SK-N-SH (cell line): ENCODE results near the gene SDR42E1. TPM values are rescaled to one million over a fixed set of nuclear protein-coding genes. Genes with fewer than 3 reads are reported as not detected.

Experiments used
- CTCF ChIA-PET: fragments of 300-600, 350-600 bp; formaldehyde crosslinking; extraction: SDS; loops from one replicate; lab custom pipeline; 2021; lab: Yijun Ruan, JAX
- POLR2A ChIA-PET: fragments of 350-600 bp; sonication (Branson Sonifier 250); formaldehyde crosslinking; extraction: SDS; loops from one replicate; lab custom pipeline; 2020; ENCODE audit warnings: antibody characterized with exemption, inconsistent platforms; lab: Yijun Ruan, JAX
- DNase-seq: peaks from one replicate; pipeline ENCODE4 v3.0.0; 2012
- H2AFZ ChIP-seq: fragments of 200-600 bp; sonication (generic); 2 replicates; pipeline ENCODE4 v1.8.1; 2016; ENCODE audit warnings: antibody characterized with exemption, mild to moderate bottlenecking, low read depth
- H3F3A ChIP-seq: fragments of 200-600 bp; sonication (generic); replicated peaks from 2 replicates; pipeline ENCODE3; 2016; ENCODE audit warnings: antibody characterized with exemption, mild to moderate bottlenecking; ENCODE audit not compliant: insufficient read depth
- H3K27ac ChIP-seq, 2 experiments: fragments of 200-500 bp in 1 of 2; fragments of 200-600 bp in 1 of 2; sonication (Bioruptor generic) in 1 of 2; sonication (generic), shearing (Covaris generic) in 1 of 2; 2 replicates each; pipeline versions ENCODE4 v1.5.1 to v1.6.1; 2014 to 2016; ENCODE audit warnings: low read depth in 2 of 2, inconsistent platforms in 1 of 2, low read length in 1 of 2, mild to moderate bottlenecking in 1 of 2, mixed read lengths in 1 of 2
- H3K27me3 ChIP-seq: fragments of 200-600 bp; sonication (generic), shearing (Covaris generic); 2 replicates; pipeline ENCODE4 v1.6.1; 2016; ENCODE audit warnings: mixed run types; ENCODE audit not compliant: insufficient read depth
- H3K36me3 ChIP-seq, 2 experiments: fragments of 200-500 bp in 1 of 2; fragments of 200-600 bp in 1 of 2; sonication (Bioruptor generic) in 1 of 2; sonication (generic) in 1 of 2; replicated peaks in 1 of 2; 2 replicates each; pipeline versions ENCODE3 to v1.5.1; 2014 to 2016; ENCODE audit warnings: low read length in 1 of 2, mild to moderate bottlenecking in 1 of 2; ENCODE audit not compliant: insufficient read depth in 2 of 2, control insufficient read depth in 1 of 2
- H3K4me1 ChIP-seq, 2 experiments: fragments of 200-500 bp in 1 of 2; fragments of 200-600 bp in 1 of 2; sonication (Bioruptor generic) in 1 of 2; sonication (generic), shearing (Covaris generic) in 1 of 2; 2 replicates each; pipeline versions ENCODE4 v1.5.1 to v1.6.1; 2014 to 2016; ENCODE audit warnings: low read depth in 1 of 2, low read length in 1 of 2, mixed run types in 1 of 2; ENCODE audit not compliant: insufficient read depth in 2 of 2, control insufficient read depth in 1 of 2
- H3K4me2 ChIP-seq: fragments of 200-600 bp; sonication (generic), shearing (Covaris generic); 2 replicates; pipeline ENCODE4 v1.6.1; 2017; ENCODE audit warnings: mixed run types
- H3K4me3 ChIP-seq, 2 experiments: fragments of 200-500 bp in 1 of 2; fragments of 200-600 bp in 1 of 2; sonication (Bioruptor generic) in 1 of 2; sonication (generic), shearing (Covaris generic) in 1 of 2; 2 replicates each; pipeline versions ENCODE4 v1.5.1 to v1.8.1; 2014 to 2016; ENCODE audit warnings: low read depth in 2 of 2, inconsistent platforms in 1 of 2, low read length in 1 of 2, mild to moderate bottlenecking in 1 of 2, mixed read lengths in 1 of 2, moderate library complexity in 1 of 2
- H3K79me2 ChIP-seq: fragments of 200-600 bp; sonication (generic); 2 replicates; pipeline ENCODE4 v1.8.1; 2017; ENCODE audit warnings: mild to moderate bottlenecking; ENCODE audit not compliant: insufficient read depth
- H3K9ac ChIP-seq: fragments of 200-600 bp; sonication (generic); 2 replicates; pipeline ENCODE4 v1.6.1; 2017; ENCODE audit warnings: mixed run types
- H3K9me2 ChIP-seq: fragments of 200-600 bp; sonication (generic); 2 replicates; pipeline ENCODE4 v1.6.1; 2017; ENCODE audit warnings: mixed run types
- H3K9me3 ChIP-seq: fragments of 200-600 bp; sonication (generic); 2 replicates; pipeline ENCODE4 v1.6.1; 2017; ENCODE audit warnings: mixed run types, mild to moderate bottlenecking, moderate library complexity
- H4K20me1 ChIP-seq: fragments of 200-600 bp; sonication (generic); 2 replicates; pipeline ENCODE4 v1.6.1; 2017; ENCODE audit warnings: mild to moderate bottlenecking, mixed run types; ENCODE audit not compliant: insufficient read depth
- EP300 ChIP-seq, 2 experiments: IDR thresholded peaks; 2 replicates each; pipeline versions ENCODE4 v1.4.0 to v1.6.1; 2012; ENCODE audit warnings: borderline replicate concordance in 1 of 2, low read depth in 1 of 2, low read length in 1 of 2
- EZH2phosphoT487 ChIP-seq: fragments of 200-600 bp; sonication (generic); IDR thresholded peaks from 2 replicates; pipeline ENCODE4 v1.6.1; 2017; ENCODE audit warnings: low read depth, mixed run types, mild to moderate bottlenecking, antibody characterized with exemption, moderate library complexity, borderline replicate concordance
- FOSL2 ChIP-seq: IDR thresholded peaks from 2 replicates; pipeline ENCODE4 v1.4.0; 2012; ENCODE audit warnings: low read depth, mild to moderate bottlenecking, moderate library complexity, borderline replicate concordance
- GABPA ChIP-seq: IDR thresholded peaks from 2 replicates; pipeline ENCODE4 v1.4.0; 2012; ENCODE audit warnings: low read depth, mild to moderate bottlenecking
- JUND ChIP-seq: IDR thresholded peaks from 2 replicates; pipeline ENCODE4 v1.4.0; 2012
- MEF2A ChIP-seq: IDR thresholded peaks from 2 replicates; pipeline ENCODE4 v1.4.0; 2012; ENCODE audit warnings: low read depth, borderline replicate concordance
- MXI1 ChIP-seq: IDR thresholded peaks from 2 replicates; pipeline ENCODE4 v1.6.1; 2012; ENCODE audit warnings: mild to moderate bottlenecking, low read depth, low read length, improper control_type of control experiment
- NRF1 ChIP-seq: IDR thresholded peaks from 2 replicates; pipeline ENCODE4 v1.6.1; 2012; ENCODE audit warnings: low read depth, mild to moderate bottlenecking, low read length
- POLR2AphosphoS5 ChIP-seq: IDR thresholded peaks from 2 replicates; pipeline ENCODE4 v1.6.1; 2012; ENCODE audit warnings: low read depth, low read length
- RAD21 ChIP-seq: IDR thresholded peaks from 2 replicates; pipeline ENCODE4 v1.6.1; 2012; ENCODE audit warnings: mild to moderate bottlenecking, low read length
- RCOR1 ChIP-seq: fragments of 150-350 bp; IDR thresholded peaks from 2 replicates; pipeline ENCODE4 v1.6.1; 2017; ENCODE audit warnings: antibody characterized with exemption, low read length
- SIN3A ChIP-seq: IDR thresholded peaks from 2 replicates; pipeline ENCODE4 v1.6.1; 2012; ENCODE audit warnings: low read depth, mild to moderate bottlenecking, low read length, moderate library complexity, borderline replicate concordance
- TCF12 ChIP-seq: IDR thresholded peaks from 2 replicates; pipeline ENCODE4 v1.4.0; 2012
- TEAD4 ChIP-seq: IDR thresholded peaks from 2 replicates; pipeline ENCODE4 v1.4.0; 2012; ENCODE audit warnings: mild to moderate bottlenecking, borderline replicate concordance; ENCODE audit not compliant: insufficient read depth
- WGBS: methylation state at CpG from one replicate; pipeline ENCODE4 v1.1.6; 2017; ENCODE audit warnings: low lambda C conversion rate; 5-methylcytosine and 5-hydroxymethylcytosine counted together
- polyA plus RNA-seq, 3 experiments: library from polyadenylated mRNA; depleted of rRNA; stranded (reverse); fragments of >200 nt; gene quantifications; 2 replicates each; pipeline ENCODE4 v1.2.3, GENCODE V29; 2012
- TF ChIP-seq, protein P1 (sequence below): IDR thresholded peaks from 2 replicates; pipeline ENCODE4; 2012
- TF ChIP-seq, protein P2 (sequence below): IDR thresholded peaks from 2 replicates; pipeline ENCODE4 v1.4.0; 2012; ENCODE audit warnings: low read depth, borderline replicate concordance
- TF ChIP-seq, protein P3 (sequence below): IDR thresholded peaks from 2 replicates; pipeline ENCODE4 v1.4.0; 2012; ENCODE audit warnings: low read depth

Gene SDR42E1
- polyA plus RNA-seq, 1 of the 3 experiments (the other 2 are of a cell fraction), result not detected

DNA sequence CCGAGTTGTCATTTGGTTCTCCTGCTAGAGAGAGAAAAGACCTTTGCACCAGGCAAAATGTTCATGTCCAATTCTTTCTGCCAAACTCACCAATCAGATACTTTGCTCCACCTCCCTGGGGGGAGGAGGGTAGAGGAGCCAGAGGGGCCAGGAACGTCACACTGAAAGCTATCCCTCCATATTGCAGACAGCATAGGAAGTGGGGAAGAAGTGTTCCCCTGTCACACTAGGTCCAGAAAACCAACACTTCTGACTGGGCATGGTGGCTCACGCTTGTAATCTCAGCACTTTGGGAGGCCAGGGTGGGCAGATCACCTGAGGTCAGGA is 33.3 kb upstream of the SDR42E1 start:
- no peak for DNase-seq
- Histone ChIP-seq H3K9me2 (no peaks in the 10 kb centered on the region), H2AFZ (no peak overlapping the region; the same call in 1 of the 2 replicates), H3K9ac (no peak overlapping the region), H3K4me3 (no peak overlapping the region), H3K9me3 (no peaks in the 10 kb centered on the region), H3K27me3 (peaks cover 28% of the 10 kb centered on the region; the same call in 1 of the 2 replicates), H4K20me1 (no peaks in the 10 kb centered on the region), H3K4me2 (0 out of 2 replicates have a peak overlapping the region, but pooled peaks have one; percentile 2), H3F3A (no peaks in the 10 kb centered on the region), H3K79me2 (no peaks in the 10 kb centered on the region), H3K27ac (no peak overlapping the region), H3K36me3 (no peaks in the 10 kb centered on the region), H3K4me1 (peaks cover 0 to 6% of the 10 kb centered on the region in 2 experiments; a peak in 1 of 4 replicates)
- no peak for TF ChIP-seq SIN3A
- TF ChIP-seq GABPA, result peak; percentile 45
- ChIA-PET POLR2A (no interaction called here), CTCF (interaction anchor here (0.8 kb wide), 1 partner anchor 8 kb away, joined by 3 read pairs; no protein-coding TSS in a partner anchor)
- WGBS, result 17% methylated on average over 3 of the region's 3 CpGs

DNA sequence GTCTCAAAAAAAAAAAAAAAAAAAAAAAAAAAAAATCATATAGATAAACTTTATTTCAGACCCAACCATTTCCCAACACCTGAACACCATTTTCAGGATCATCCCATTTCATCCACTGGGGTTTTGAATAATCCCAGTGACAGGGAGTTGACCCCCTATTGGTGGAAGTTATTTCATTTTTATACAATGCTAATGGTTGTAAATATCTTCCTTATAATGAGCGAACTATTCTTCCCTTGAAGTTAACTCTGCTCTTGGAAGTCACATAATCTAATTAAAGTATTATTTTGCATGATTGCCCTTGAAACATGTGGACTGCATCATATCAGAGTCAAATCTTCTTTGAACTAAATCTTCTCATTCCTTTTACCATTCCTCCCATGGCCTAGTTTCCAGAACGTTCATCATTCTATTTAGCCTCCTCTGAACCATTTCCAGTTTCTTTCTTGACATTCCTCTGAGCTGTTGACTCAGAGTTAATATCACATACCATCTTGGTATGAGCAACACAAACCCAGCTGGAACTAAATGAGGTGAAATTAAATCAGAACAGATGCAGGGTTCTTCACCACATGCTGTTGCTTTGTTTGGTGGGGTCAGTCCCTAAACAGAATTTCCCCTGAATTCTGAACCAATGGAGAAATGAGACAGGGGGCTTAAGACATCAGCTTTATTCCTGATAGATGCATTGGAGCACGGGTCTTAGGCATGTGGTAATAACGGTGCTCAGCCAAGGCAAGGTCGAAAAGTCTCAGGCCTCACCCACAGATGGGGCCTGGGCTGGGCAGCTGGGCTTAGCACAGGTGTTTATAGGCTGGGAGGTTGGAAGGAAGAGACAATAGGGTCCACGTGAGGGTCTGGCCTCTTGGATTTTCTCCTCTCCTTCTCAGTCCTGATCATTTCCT is 32.7 kb upstream of the SDR42E1 start:
- CTCF ChIA-PET, result interaction anchor here (1.0 kb wide), 1 partner anchor 29 kb away, joined by 3 read pairs; no protein-coding TSS in a partner anchor
- H3F3A ChIP-seq, result no peaks in the 10 kb centered on the region
- no peak for DNase-seq
- POLR2A ChIA-PET, result no interaction called here
- no peaks in the 10 kb centered on the region for H3K9me3 ChIP-seq
- H3K36me3 ChIP-seq, result no peaks in the 10 kb centered on the region
- H3K4me1 ChIP-seq, result peaks cover 0 to 6% of the 10 kb centered on the region in 2 experiments; a peak in 1 of 4 replicates
- 0 out of 2 replicates have a peak overlapping the region, but pooled peaks have one; percentile 2 for H3K4me2 ChIP-seq
- WGBS, result 22% methylated on average over 6 of the region's 6 CpGs
- no peak for TF ChIP-seq MXI1
- TF ChIP-seq NRF1, result no peak
- TF ChIP-seq, protein P1, sequence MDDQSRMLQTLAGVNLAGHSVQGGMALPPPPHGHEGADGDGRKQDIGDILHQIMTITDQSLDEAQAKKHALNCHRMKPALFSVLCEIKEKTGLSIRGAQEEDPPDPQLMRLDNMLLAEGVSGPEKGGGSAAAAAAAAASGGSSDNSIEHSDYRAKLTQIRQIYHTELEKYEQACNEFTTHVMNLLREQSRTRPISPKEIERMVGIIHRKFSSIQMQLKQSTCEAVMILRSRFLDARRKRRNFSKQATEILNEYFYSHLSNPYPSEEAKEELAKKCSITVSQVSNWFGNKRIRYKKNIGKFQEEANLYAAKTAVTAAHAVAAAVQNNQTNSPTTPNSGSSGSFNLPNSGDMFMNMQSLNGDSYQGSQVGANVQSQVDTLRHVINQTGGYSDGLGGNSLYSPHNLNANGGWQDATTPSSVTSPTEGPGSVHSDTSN, result peak; percentile 62
- TF ChIP-seq FOSL2, result peak; percentile 64; the same call in 1 of the 2 replicates
- TF ChIP-seq RCOR1, result no peak
- TF ChIP-seq, protein P2, sequence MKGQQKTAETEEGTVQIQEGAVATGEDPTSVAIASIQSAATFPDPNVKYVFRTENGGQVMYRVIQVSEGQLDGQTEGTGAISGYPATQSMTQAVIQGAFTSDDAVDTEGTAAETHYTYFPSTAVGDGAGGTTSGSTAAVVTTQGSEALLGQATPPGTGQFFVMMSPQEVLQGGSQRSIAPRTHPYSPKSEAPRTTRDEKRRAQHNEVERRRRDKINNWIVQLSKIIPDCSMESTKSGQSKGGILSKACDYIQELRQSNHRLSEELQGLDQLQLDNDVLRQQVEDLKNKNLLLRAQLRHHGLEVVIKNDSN, result no peak
- peak in 1 of 2 experiments; percentile 35; a peak in 1 of 4 replicates for TF ChIP-seq EP300 (IDR thresholded peaks at IDR 0.05; ENCODE audit: borderline replicate concordance in 1 of 2, low read depth in 1 of 2, low read length in 1 of 2)
- TF ChIP-seq, protein P3, sequence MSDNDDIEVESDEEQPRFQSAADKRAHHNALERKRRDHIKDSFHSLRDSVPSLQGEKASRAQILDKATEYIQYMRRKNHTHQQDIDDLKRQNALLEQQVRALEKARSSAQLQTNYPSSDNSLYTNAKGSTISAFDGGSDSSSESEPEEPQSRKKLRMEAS, result peak; percentile 22; the same call in 1 of the 2 replicates
- TF ChIP-seq TEAD4, result peak; percentile 57; the same call in 1 of the 2 replicates
- TF ChIP-seq GABPA, result no peak
- TF ChIP-seq RAD21, result no peak
- TF ChIP-seq TCF12, result peak; percentile 93
- peak; percentile 59 for TF ChIP-seq JUND
- no peak for TF ChIP-seq MEF2A
- TF ChIP-seq EZH2phosphoT487, result no peak
- TF ChIP-seq POLR2AphosphoS5, result peak; percentile 49; the same call in 1 of the 2 replicates
- no peak overlapping the region; the same call in 1 of the 2 replicates for H2AFZ ChIP-seq
- H4K20me1 ChIP-seq, result no peaks in the 10 kb centered on the region
- H3K79me2 ChIP-seq, result no peaks in the 10 kb centered on the region
- no peak overlapping the region for H3K9ac ChIP-seq
- H3K27ac ChIP-seq, result peak overlapping the region in 1 of 2 experiments; percentile 37; a peak in 1 of 4 replicates
- no peaks in the 10 kb centered on the region for H3K9me2 ChIP-seq
- H3K4me3 ChIP-seq, result no peak overlapping the region
- peaks cover 22% of the 10 kb centered on the region; the same call in 1 of the 2 replicates for H3K27me3 ChIP-seq
